Right renal pelvis (tissue), 4 donors: ENCODE measurements around the gene UCK2. TPM values are rescaled to one million over a fixed set of nuclear protein-coding genes. Genes with fewer than 3 reads are reported as not detected.

Source experiments
- DNase-seq, 4 donors: peaks; one replicate each; pipeline ENCODE4 v3.0.0-alpha.2; 2013; ENCODE audit warnings: low read depth in 4 of 4, low spot score in 3 of 4, missing footprints in 1 of 4
- polyA plus RNA-seq, 4 donors: library from polyadenylated mRNA; unstranded; fragments of 120-200 nt; gene quantifications; one replicate each; pipeline ENCODE4 v1.2.1, GENCODE V29; 2013; ENCODE audit not compliant: insufficient read length in 4 of 4

Gene UCK2
- polyA plus RNA-seq, 4 donors, result 20.3 to 22.3 (median 21.2) TPM

- no peak for DNase-seq
Measured at GRCh38 chr1:165897326-165898303, 70.2 kb downstream of the UCK2 start.

DNA sequence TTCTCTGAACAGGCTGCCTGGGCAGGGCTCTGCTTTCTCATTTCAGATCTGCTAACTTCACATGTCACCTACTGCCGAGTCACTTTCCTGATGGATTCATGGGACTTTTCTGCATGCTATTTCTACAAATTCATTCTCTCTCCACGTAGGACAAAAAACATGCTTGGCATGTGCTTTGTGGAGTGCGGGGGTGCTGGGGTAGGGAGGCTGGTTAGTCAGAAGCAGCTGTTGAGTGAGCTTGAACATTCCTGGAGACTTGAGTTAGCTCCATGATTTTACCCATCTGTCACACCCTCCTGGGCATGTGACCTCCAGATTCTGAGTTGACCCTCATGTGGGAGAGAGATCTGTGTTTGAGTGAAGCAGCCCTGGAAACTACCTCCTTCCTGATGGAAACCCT is 71.4 kb downstream of the UCK2 start:
- DNase-seq, result no peak

DNA sequence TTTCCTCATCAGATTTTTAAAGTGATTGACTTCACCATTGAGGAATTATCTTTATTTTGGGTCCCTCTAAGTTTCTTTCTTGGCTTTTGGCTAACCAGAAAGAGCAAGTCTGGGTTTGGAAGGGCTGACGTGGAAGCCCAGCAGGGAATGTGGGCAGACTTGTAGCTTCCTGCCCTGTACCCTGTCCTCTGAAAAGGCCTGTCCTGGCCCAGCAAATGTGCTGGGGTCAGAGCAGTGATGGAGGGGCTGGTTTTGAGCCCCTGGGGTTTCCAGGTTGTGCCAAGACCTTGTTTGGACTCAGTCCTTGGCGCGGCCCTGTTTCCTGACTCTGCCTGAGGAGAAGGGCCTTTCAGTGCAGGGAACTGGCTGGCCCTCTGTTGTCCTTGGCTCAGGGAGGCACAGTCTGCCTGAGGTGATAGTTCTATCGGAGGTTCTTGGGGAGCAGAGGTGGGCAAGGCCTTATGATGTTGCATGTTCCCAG is 72.1 kb downstream of the UCK2 start:
- no peak for DNase-seq

GRCh38 chr1:165900576-165901380 is 73.4 kb downstream of the UCK2 start:
- DNase-seq, result no peak

- no peak for DNase-seq
Measured at GRCh38 chr1:165902565-165902964, 75.2 kb downstream of the UCK2 start.

DNA sequence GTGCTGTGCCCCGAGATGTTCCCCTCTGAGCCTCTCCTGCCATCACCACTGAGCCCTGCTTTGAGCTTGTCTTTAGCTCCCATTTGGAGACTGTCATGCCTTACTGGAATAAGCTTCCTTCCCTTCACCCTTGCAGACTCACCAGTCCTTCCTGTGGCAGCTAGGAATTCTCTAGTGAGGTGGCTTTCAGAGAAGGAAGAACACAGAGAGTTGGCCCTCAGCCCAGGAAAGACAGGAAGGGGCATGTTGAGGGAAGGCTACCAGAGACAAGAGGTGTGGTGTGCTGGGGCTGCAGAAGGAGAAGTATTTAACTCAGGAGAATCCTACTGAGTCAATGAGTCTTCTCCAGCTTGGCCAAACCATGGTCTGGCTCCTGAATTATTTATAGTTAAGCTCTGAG is 76.3 kb downstream of the UCK2 start:
- no peak for DNase-seq

DNA sequence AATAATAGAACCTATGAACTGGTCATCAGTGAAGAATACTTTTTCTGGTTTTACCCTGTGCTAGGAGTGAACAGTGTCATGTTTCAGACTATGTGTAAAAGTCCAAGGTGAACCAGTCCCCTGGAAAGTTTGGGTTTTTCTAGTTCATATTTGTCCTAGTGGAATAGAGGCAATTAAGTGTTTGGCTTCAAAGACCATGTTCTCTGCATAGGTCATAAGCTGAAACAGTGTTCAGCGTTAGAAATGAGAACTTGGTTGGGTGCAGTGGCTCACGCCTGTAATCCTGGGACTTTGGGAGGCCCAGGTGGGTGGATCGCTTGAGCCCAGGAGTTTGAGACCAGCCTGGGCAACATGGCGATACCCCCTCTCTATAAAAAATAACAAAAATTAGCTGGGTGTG is 77.5 kb downstream of the UCK2 start:
- DNase-seq, result no peak

DNA sequence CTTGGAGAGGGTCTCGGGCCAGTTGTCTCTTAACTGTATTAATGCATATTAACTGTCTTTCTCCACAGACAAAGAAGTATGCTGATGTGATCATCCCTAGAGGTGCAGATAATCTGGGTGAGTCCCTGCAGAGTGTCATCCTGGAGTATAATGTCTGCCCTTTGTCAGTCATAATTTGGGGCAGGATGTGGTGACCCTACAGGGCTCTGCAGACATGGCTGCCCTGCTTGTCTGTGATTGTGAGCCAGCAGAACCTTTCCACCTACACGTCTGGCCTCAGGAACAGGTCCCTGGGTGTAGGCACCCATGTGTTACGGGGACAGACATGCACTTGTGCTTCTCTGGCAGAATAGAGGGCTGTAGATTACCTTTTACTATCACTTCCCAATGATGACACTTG is 78.4 kb downstream of the UCK2 start:
- no peak for DNase-seq

DNA sequence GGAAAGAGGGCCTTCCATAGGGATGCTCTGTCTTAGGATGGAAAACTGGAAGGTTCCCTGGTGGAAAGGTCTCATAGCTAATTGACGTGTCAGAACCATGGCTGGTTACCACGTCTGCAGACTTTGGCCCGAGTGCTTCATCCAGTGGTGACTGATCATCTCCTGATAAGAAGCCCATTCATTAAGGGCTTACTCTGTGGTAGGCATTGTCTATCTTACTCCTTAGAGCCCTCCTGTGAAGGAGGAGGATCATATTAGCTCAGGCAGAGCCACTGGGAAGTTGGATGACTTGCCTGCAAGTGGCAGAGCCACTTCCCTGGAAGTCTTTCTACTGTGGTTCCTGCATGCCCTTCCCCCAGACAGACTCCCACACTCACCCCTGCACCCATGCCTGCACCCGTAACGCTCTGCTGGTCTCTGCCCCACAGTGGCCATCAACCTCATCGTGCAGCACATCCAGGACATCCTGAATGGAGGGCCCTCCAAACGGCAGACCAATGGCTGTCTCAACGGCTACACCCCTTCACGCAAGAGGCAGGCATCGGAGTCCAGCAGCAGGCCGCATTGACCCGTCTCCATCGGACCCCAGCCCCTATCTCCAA is 79.9 kb downstream of the UCK2 start:
- DNase-seq, result no peak

DNA sequence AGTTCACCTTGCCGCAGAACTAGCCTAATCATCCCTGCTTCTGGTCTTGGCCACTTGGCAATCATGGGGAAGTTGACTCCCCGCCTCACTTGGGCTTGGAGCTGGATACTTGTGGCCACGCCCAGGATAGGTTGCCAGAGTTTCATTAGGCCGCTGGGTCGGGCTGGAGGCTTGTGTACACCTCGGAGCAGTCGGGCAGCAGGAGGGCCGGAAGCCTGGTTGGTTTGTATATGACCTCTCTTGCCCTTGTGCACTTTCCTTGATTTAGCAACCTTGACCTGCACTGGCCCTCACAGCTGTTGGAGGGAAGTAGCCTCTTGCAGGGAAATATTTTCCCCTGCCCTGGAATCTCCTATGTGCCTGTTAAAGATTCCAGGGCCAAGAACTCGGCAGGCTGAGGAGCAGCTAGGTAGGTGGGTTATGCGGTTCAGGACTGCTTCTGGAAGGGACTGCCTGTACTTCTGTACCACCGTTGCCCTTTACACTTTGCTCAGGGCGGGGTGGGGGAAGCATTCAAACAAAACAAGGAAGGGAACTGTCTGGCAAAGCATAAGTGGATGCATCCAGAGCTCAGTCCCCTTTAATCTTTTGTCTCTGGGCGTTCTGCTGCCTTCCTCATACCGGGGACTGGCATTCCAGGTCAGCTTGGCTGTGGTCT is 83.5 kb downstream of the UCK2 start:
- DNase-seq, result no peak

DNA sequence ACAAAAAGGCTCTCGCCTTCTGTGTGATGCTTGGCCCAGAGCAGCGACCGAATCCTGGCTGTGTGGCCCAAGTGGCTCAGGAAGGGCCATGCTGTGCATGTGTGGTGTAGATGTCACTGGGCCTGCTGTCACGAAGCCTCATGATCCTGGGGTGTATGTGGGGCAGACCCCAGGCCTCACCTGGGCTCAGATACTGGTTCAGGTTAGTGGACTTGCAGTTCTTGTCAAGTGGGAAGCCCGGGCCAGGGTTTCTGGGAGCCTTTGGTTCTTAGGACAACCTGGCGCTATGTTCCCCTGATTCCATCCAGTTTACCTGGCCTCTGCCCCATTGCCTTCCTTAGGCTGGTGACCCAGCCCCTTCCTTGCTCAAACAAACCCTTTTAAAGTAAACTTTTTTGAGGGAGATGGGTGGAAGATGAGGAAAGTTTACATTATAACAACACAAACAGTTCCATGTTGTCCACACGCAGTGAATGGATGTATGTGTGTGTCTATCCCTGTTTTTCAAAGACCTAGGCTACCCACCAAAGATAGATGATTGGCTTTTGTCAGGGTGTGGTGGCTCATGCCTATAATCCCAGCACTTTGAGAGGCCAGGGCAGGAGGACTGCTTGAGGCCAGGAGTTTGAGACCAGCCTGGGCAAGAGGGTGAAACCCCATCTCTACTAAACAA is 84.3 kb downstream of the UCK2 start:
- no peak for DNase-seq

- DNase-seq, result no peak
Measured at GRCh38 chr1:165912638-165913037, 85.2 kb downstream of the UCK2 start.

DNA sequence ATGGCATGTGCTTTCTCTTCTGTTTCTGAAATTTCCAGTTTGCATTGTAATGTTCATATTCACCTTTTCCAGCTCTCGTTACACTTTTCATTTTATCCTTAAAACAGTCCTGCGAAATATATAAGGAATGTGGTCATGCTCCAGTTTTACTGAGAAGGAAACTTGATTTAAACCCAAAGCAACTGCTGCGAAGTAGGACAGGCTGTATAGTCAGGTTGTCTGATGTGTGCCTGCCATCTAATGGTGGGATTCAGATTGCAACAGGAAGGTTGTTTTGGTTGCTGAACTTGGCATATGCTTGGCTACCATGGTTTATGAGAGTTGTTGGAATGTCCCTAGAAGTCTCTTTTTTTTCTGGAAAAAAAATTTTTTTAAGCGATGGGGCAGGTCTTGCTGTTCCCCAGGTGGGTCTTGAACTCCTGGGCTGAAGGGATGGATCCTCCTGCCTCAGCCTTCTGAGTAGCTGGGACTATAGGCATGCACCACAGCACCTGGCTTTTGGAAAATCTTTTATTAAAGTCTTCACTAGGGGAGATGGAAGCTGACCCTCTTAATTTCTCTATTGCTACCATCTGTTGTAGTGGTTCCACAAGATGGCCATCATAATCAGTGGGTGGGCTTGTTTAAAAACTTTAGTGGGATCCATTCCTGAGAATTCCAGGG is 86.9 kb downstream of the UCK2 start:
- DNase-seq, result peak; percentile 55 to 71 (median 64)

DNA sequence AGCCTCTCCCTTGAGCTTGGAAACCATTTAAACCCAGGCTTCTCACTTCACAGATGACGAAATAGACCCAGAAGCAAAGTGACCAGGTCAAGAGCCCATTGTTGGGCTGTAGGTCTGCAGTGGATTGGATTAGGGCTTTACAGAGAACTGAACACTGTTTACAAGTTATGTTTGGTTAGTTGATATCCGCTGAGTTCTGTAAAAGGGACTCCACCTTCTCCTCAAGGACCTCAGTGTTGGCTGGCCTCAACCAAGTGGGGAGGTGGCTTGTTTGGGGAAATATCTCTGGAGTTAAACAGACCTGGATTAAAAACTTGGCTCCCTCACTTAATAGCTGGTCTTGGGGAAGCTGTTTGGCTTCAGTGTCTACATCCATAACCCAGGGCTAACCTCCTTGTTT is 88.1 kb downstream of the UCK2 start:
- no peak for DNase-seq

- DNase-seq, result no peak
Measured at GRCh38 chr1:165915932-165916348, 88.5 kb downstream of the UCK2 start.

- DNase-seq, result no peak
Measured at GRCh38 chr1:165917166-165917565, 89.8 kb downstream of the UCK2 start.

DNA sequence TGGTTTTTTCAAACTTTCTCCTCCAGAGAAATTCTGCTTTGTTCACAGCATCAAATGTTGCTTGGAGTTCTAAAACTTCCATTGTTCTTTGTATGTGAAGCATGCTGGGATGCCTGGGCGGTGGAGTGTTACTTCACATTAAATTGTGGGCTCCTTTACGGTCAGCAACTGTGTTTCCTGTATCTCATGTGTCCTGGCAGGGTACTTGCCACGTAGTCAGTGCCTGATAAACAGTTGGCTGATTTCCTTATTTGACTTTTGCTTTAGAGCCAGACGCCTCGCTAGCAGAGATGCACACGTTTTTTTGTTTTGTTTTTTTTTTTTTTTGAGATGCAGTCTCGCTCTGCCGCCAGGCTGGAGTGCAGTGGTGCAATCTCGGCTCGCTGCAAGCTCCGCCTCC is 96.7 kb downstream of the UCK2 start:
- no peak for DNase-seq

GRCh38 chr1:165925498-165926079 is 98.2 kb downstream of the UCK2 start:
- no peak for DNase-seq

- no peak for DNase-seq
Measured at GRCh38 chr1:165927169-165927568, 99.8 kb downstream of the UCK2 start.
